ENCODE results near the gene MLLT3.

Gene MLLT3

GRCh38 chr9:20604562-20604961, 17.7 kb downstream of the MLLT3 start:
- no peak for DNase-seq (ENCODE audit: low spot score)
- TF ChIP-seq, protein P1, sequence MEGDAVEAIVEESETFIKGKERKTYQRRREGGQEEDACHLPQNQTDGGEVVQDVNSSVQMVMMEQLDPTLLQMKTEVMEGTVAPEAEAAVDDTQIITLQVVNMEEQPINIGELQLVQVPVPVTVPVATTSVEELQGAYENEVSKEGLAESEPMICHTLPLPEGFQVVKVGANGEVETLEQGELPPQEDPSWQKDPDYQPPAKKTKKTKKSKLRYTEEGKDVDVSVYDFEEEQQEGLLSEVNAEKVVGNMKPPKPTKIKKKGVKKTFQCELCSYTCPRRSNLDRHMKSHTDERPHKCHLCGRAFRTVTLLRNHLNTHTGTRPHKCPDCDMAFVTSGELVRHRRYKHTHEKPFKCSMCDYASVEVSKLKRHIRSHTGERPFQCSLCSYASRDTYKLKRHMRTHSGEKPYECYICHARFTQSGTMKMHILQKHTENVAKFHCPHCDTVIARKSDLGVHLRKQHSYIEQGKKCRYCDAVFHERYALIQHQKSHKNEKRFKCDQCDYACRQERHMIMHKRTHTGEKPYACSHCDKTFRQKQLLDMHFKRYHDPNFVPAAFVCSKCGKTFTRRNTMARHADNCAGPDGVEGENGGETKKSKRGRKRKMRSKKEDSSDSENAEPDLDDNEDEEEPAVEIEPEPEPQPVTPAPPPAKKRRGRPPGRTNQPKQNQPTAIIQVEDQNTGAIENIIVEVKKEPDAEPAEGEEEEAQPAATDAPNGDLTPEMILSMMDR (conservative IDR thresholded peaks at IDR 0.05; ENCODE audit: low read depth): no peak
- no peak overlapping the region for H3K27ac ChIP-seq
- POLR2A ChIA-PET (ENCODE audit: low non-redundant PET): no interaction called here
- CTCF ChIA-PET: interaction anchor here (0.6 kb wide), 1 partner anchor 44 kb away, joined by 3 read pairs; no protein-coding TSS in a partner anchor

- CTCF ChIA-PET: no interaction called here
- no peak overlapping the region for H3K27ac ChIP-seq
- no peak for DNase-seq (ENCODE audit: low spot score)
- TF ChIP-seq, protein P1 (conservative IDR thresholded peaks at IDR 0.05; ENCODE audit: low read depth): no peak
- POLR2A ChIA-PET (ENCODE audit: low non-redundant PET): no interaction called here
Measured at GRCh38 chr9:20603524-20604268, 18.6 kb downstream of the MLLT3 start.

- TF ChIP-seq, protein P1 (conservative IDR thresholded peaks at IDR 0.05; ENCODE audit: low read depth): no peak
- ChIA-PET POLR2A (ENCODE audit: low non-redundant PET) (no interaction called here), CTCF (interaction anchor here (0.6 kb wide), 1 partner anchor 1840 kb away, joined by 4 read pairs; no protein-coding TSS in a partner anchor)
- no peak for DNase-seq (ENCODE audit: low spot score)
- H3K27ac ChIP-seq: no peak overlapping the region
Measured at GRCh38 chr9:20601292-20601691, 21.0 kb downstream of the MLLT3 start.

DNA sequence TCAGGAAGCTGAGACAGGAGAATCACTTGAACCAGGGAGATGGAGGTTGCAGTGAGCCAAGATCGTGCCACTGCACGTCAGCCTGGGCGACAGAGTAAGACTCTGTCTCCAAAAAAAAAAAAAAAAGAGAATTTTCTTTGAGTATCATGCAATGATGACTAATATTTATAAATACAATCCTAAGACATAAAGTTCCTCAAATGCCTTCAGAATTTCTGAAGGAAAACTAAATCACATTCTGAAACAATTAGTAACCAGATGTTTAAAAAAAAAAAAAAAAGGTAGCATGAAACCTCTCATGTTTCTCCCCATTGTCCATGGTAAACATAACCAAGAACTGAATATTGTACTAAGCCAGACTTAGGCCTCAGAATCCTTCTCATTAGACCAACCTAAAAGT, 23.1 kb downstream of the MLLT3 start:
- no peak for DNase-seq (ENCODE audit: low spot score)
- no peak overlapping the region for H3K27ac ChIP-seq
- ChIA-PET CTCF (interaction anchor here (0.6 kb wide), 2 partner anchors 37 to 919 kb away, joined by 3 read pairs; no protein-coding TSS in a partner anchor), POLR2A (ENCODE audit: low non-redundant PET) (no interaction called here)
- TF ChIP-seq, protein P1 (conservative IDR thresholded peaks at IDR 0.05; ENCODE audit: low read depth): no peak

DNA sequence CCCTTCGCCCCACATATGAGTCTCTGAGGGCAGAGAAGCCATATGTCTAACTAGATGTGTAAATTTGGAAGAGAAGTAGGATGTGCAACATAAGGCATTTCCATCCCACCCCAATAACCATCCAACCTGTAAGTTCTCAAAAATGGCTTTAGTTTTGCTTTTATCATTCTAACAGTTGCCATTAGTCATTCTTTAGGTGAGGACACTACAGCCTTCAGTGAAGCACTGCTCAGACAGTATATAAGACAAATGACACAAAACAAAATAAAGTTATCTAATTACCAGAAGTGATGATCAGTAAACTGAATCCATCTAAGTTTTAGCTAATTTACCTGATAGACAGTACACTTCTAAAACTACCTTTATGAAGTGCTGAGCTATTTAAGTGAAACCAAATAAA, 23.9 kb downstream of the MLLT3 start:
- no peak overlapping the region for H3K27ac ChIP-seq
- TF ChIP-seq, protein P1 (conservative IDR thresholded peaks at IDR 0.05; ENCODE audit: low read depth): no peak
- DNase-seq (ENCODE audit: low spot score): no peak
- ChIA-PET CTCF (interaction anchor here (0.6 to 0.7 kb wide), 2 partner anchors 38 to 1777 kb away, joined by 3 to 4 read pairs; no protein-coding TSS in a partner anchor), POLR2A (ENCODE audit: low non-redundant PET) (no interaction called here)

DNA sequence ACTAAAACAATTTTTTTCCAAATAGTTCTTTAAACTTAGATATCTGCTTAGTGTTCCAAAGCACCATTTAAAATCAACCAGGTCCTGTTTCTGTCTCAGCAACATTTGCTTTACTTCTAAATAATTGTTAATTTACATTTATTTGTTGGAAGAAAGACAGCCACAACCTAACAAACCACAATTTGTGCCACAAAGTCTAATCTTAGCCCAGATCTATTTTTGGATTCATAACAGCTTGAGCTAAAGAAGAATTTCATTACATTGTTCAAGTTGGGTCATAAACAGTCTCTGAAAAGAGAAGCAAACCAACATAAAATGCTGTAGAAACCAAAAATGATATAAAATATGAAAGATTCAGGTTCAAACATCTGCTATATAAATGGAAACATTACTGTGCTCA, 24.4 kb downstream of the MLLT3 start:
- ChIA-PET CTCF (interaction anchor here (0.7 kb wide), 1 partner anchor 1776 kb away, joined by 4 read pairs; no protein-coding TSS in a partner anchor), POLR2A (ENCODE audit: low non-redundant PET) (no interaction called here)
- no peak for DNase-seq (ENCODE audit: low spot score)
- TF ChIP-seq, protein P1 (conservative IDR thresholded peaks at IDR 0.05; ENCODE audit: low read depth): no peak
- H3K27ac ChIP-seq: no peak overlapping the region
